ENCODE measurements around the gene SCIMP.
"Not testable (repeated sequence)": the region's sequence is repeated elsewhere in the genome, so short reads cannot be mapped to it uniquely, and the experiment has no call there.

Gene SCIMP

DNA sequence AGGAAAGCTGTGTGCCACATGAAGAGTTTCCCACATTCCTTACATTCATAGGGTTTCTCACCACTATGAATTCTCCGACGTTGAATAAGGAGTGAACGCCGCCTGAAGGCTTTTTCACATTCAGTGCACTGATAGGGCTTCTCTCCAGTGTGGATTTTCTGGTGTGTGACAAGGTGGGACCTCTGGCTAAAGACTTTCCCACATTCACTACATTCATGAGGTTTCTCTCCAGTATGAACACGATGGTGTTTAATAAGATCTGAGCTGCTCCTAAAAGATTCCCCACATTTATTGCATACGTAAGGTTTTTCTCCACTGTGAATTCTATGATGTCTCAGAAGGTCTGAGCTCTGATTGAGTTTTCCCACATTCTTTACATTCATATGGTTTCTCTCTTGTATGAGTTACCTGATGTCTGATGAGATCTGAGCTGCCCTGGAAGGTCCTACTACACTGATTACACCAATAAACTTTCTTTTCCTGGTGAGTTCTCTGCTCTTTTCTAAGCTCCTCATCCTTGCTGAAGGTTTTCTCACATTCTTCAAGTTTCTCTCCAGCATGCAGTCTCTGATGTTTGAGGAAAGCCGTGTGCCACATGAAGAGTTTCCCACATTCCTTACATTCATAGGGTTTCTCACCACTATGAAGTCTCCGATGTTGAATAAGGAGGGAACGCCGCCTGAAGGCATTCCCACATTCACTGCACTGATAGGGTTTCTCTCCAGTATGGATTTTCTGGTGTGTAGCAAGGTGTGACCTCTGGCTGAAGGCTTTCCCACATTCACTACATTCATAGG lies 53.0 kb downstream of the SCIMP start:
- no peaks in the 10 kb centered on the region for H3K4me1 ChIP-seq (ENCODE audit: control insufficient read depth, insufficient read depth, low read length)

DNA sequence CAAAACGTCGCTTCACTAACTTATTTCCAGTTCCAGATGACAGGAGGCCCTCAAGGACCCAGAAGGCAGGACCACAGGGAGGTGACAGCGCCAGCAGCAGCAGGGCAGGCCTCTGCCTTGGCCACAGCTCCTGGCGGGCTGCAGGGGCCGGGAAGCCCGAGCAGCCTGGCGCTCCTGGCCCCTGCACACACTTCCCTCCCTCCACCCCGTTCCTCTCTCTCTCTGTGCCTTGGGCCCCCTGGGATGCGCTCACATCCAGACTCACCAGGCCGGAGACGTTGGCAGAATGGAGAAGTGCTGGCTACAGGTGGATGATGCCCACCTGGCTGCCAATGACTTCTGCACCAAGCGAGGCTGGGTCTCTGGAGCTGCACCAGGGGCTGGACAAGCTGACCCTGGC lies 55.7 kb downstream of the SCIMP start:
- Histone ChIP-seq H3K9me3 (ENCODE audit: control insufficient read depth, low read length) (peaks cover 92% of the 10 kb centered on the region), H3K27me3 (replicated peaks; ENCODE audit: control insufficient read depth, insufficient read depth, low read length) (no peaks in the 10 kb centered on the region), H3K4me1 (ENCODE audit: control insufficient read depth, insufficient read depth, low read length) (no peaks in the 10 kb centered on the region), H3K9ac (ENCODE audit: low read length) (no peak overlapping the region), H3K4me3 (ENCODE audit: low read length) (peak overlapping the region; percentile 77), H3K36me3 (ENCODE audit: control insufficient read depth, insufficient read depth, low read length, severe bottlenecking) (peaks cover 46% of the 10 kb centered on the region)
- no peak for DNase-seq (ENCODE audit: low read depth)

More for the DNA sequence above, 53.0 kb downstream of the SCIMP start:
- H3K4me3 ChIP-seq (ENCODE audit: low read length): peak overlapping the region; percentile 77
- H3K27me3 ChIP-seq (replicated peaks; ENCODE audit: control insufficient read depth, insufficient read depth, low read length): no peaks in the 10 kb centered on the region
- no peak overlapping the region for H3K9ac ChIP-seq (ENCODE audit: low read length)
- no peak for DNase-seq (ENCODE audit: low read depth)
- peaks cover 99% of the 10 kb centered on the region for H3K9me3 ChIP-seq (ENCODE audit: control insufficient read depth, low read length)
- H3K36me3 ChIP-seq (ENCODE audit: control insufficient read depth, insufficient read depth, low read length, severe bottlenecking): peaks cover 43% of the 10 kb centered on the region

DNA sequence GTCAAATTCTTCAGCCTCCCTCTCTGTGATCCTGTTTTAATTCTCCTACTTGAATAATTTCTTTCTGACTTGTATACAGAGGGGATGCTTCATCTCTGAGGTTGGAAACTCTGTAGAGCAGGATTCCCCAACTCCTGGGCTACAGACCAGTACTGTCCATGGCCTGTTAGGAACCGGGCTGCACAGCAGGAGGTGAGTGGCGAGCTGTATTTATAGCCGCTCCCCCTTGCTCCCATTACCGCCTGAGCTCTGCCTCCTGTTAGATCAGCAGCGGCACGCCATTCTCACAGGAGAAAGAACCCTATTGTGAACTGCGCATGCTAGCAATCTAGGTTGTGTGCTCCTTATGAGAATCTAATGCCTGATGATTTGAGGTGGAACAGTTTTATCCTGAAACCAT lies 59.6 kb downstream of the SCIMP start:
- not testable (repeated sequence) for DNase-seq (ENCODE audit: low read depth); H3K27me3 ChIP-seq (replicated peaks; ENCODE audit: control insufficient read depth, insufficient read depth, low read length); H3K4me1 ChIP-seq (ENCODE audit: control insufficient read depth, insufficient read depth, low read length); H3K9ac ChIP-seq (ENCODE audit: low read length)
- Histone ChIP-seq H3K9me3 (ENCODE audit: control insufficient read depth, low read length) (peaks cover 58% of the 10 kb centered on the region), H3K36me3 (ENCODE audit: control insufficient read depth, insufficient read depth, low read length, severe bottlenecking) (peaks cover 23% of the 10 kb centered on the region), H3K4me3 (ENCODE audit: low read length) (peak overlapping the region; percentile 47)

DNA sequence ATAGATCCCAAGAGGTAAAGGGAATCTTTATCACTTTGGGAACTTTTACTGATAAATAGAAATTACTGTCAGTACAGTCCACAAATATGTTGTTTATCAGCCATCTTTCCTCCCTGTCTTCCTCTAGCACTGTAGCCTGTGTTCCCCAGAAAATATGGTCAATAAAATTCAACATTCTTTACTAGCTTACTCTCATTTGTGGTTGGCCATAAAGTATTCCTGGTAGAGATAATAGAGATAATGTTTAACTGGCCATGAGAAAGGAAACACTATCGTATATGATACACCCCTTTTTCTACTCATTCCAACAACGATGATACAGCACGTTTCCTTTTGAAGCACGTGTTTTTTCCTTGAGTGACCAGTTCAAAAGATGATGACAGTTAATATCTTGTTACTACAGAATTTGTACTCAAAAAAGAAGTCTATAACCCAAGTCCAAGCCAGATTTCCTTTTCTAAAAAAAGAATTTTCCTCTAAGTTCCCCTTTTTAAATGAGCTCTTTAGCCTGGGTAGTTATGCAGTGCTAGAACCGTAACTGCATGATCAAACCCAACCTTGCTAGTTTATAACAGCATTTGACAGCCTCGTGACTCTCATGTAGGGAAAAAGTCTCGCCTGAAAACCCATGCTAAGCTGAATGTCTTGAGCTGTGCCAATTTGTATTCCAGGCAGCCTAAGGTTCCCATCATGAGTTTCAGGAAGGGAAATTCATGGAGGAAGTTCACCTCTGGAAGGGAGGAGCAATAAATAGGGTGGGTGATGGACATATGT lies 68.7 kb downstream of the SCIMP start:
- not testable (repeated sequence) for H3K36me3 ChIP-seq (ENCODE audit: control insufficient read depth, insufficient read depth, low read length, severe bottlenecking); H3K27me3 ChIP-seq (replicated peaks; ENCODE audit: control insufficient read depth, insufficient read depth, low read length); H3K9me3 ChIP-seq (ENCODE audit: control insufficient read depth, low read length); H3K4me1 ChIP-seq (ENCODE audit: control insufficient read depth, insufficient read depth, low read length); H3K4me3 ChIP-seq (ENCODE audit: low read length); H3K9ac ChIP-seq (ENCODE audit: low read length)
- DNase-seq (ENCODE audit: low read depth): peak; percentile 4

DNA sequence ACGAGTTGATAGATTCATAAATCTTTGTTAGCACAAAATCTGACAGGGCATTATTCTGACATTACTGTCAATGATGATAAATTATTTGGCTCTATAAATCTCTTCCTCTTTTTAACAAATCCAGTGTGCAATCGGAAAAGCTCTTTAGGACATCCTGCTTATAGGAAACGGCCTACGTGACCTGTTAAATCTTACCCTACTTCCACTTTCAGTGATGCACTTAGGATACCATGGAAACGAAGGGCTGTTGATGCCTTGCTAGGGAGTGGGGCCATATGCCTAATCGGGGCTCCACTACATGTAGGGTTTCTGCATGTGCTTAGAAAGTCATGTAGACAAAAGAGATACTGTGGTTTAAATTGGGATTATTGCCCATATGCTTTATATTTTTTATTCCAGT lies 70.2 kb downstream of the SCIMP start:
- Histone ChIP-seq H3K36me3 (ENCODE audit: control insufficient read depth, insufficient read depth, low read length, severe bottlenecking) (no peaks in the 10 kb centered on the region), H3K4me1 (ENCODE audit: control insufficient read depth, insufficient read depth, low read length) (no peaks in the 10 kb centered on the region), H3K27me3 (replicated peaks; ENCODE audit: control insufficient read depth, insufficient read depth, low read length) (no peaks in the 10 kb centered on the region), H3K9me3 (ENCODE audit: control insufficient read depth, low read length) (no peaks in the 10 kb centered on the region), H3K4me3 (ENCODE audit: low read length) (no peak overlapping the region), H3K9ac (ENCODE audit: low read length) (no peak overlapping the region)
- DNase-seq (ENCODE audit: low read depth): no peak

DNA sequence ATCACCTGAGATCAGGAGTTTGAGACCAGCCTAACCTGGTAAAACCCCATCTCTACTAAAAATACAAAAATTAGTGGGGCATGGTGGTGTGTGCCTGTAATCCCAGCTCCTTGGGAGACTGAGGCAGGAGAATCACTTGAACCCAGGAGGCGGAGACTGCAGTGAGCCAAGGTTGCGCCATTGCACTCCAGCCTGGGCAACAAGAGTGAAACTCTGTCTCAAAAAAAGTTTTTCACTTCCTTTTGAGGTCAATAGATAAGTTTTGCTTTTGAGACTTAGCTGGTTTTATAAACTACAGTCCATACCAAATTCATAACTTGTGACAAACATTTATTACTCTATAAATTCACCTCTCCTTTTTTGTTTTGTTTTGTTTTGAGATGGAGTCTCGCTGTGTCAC lies 72.9 kb downstream of the SCIMP start:
- H3K9me3 ChIP-seq (ENCODE audit: control insufficient read depth, low read length); H3K36me3 ChIP-seq (ENCODE audit: control insufficient read depth, insufficient read depth, low read length, severe bottlenecking); DNase-seq (ENCODE audit: low read depth); H3K4me1 ChIP-seq (ENCODE audit: control insufficient read depth, insufficient read depth, low read length); H3K9ac ChIP-seq (ENCODE audit: low read length); H3K27me3 ChIP-seq (replicated peaks; ENCODE audit: control insufficient read depth, insufficient read depth, low read length); H3K4me3 ChIP-seq (ENCODE audit: low read length): not testable (repeated sequence)

DNA sequence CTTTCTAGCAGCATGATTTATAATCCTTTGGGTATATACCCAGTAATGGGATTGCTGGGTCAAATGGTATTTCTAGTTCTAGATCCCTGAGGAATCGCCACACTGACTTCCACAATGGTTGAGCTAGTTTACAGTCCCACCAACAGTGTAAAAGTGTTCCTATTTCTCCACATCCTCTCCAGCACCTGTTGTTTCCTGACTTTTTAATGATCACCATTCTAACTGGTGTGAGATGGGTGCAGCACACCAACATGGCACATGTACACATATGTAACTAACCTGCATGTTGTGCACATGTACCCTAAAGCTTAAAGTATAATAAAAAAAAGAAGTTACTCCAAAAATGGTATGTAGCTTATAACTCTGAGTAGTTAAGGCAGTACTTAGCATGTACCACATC lies 74.0 kb downstream of the SCIMP start:
- not testable (repeated sequence) for DNase-seq (ENCODE audit: low read depth); H3K4me3 ChIP-seq (ENCODE audit: low read length); H3K27me3 ChIP-seq (replicated peaks; ENCODE audit: control insufficient read depth, insufficient read depth, low read length); H3K9ac ChIP-seq (ENCODE audit: low read length); H3K9me3 ChIP-seq (ENCODE audit: control insufficient read depth, low read length); H3K4me1 ChIP-seq (ENCODE audit: control insufficient read depth, insufficient read depth, low read length); H3K36me3 ChIP-seq (ENCODE audit: control insufficient read depth, insufficient read depth, low read length, severe bottlenecking)

Measured in adipocyte (in vitro differentiated cells).